Fibroblast of mammary gland (primary cell): ENCODE results near the gene HOXD4.

ENCODE experiments used
- DNase-seq: peaks from one replicate; pipeline ENCODE4 v3.0.0-alpha.2; 2010; ENCODE audit warnings: low read depth
- H3K4me3 ChIP-seq: 2 replicates; pipeline ENCODE4 v1.5.1; 2011; ENCODE audit warnings: low read depth, mild to moderate bottlenecking, low read length, moderate library complexity; ENCODE audit not compliant: control insufficient read depth
- CTCF ChIP-seq: conservative IDR thresholded peaks from 2 replicates; pipeline ENCODE4 v1.5.1; 2011; ENCODE audit warnings: low read depth, low read length, inconsistent platforms; ENCODE audit not compliant: control insufficient read depth, insufficient read depth

HOXD4 gene

GRCh38 chr2:176137906-176138305, 13.4 kb upstream of the HOXD4 start:
- peak; percentile 56 for DNase-seq
- peak overlapping the region; percentile 78 for H3K4me3 ChIP-seq
- TF ChIP-seq CTCF, result no peak

GRCh38 chr2:176138526-176138922, 12.8 kb upstream of the HOXD4 start:
- peak overlapping the region; percentile 78 for H3K4me3 ChIP-seq
- TF ChIP-seq CTCF, result no peak
- peak; percentile 66 for DNase-seq

GRCh38 chr2:176138923-176139660, 12.3 kb upstream of the HOXD4 start:
- DNase-seq, result peak; percentile 59
- TF ChIP-seq CTCF, result no peak
- peak overlapping the region; percentile 78 for H3K4me3 ChIP-seq

- peak; percentile 75 for DNase-seq
- H3K4me3 ChIP-seq, result peak overlapping the region; percentile 78
- TF ChIP-seq CTCF, result no peak
These were observed 11.5 kb upstream of the HOXD4 start for GRCh38 chr2:176139661-176140512.

- H3K4me3 ChIP-seq, result peak overlapping the region; percentile 60
- peak; percentile 76 for DNase-seq
- TF ChIP-seq CTCF, result peak; percentile 58
These were observed 10.6 kb upstream of the HOXD4 start for GRCh38 chr2:176140513-176141317.

GRCh38 chr2:176142281-176142680, 9.1 kb upstream of the HOXD4 start:
- no peak for TF ChIP-seq CTCF
- no peak for DNase-seq
- no peak overlapping the region for H3K4me3 ChIP-seq
